HepG2 (cell line): ENCODE measurements around the gene RPUSD3. TPM values are rescaled to one million over a fixed set of nuclear protein-coding genes. Genes with fewer than 3 reads are reported as not detected.

Experiments
- ASH2L ChIP-seq: fragments of 300-600, 200-600 bp; sonication (generic); IDR thresholded peaks from 2 replicates; pipeline ENCODE4 v1.7.0; 2017; ENCODE audit warnings: low read depth, mild to moderate bottlenecking, moderate library complexity, mixed read lengths, low read length; ENCODE audit not compliant: insufficient read length
- CHD4 ChIP-seq: fragments of 200-600 bp; sonication (generic); IDR thresholded peaks from 2 replicates; pipeline ENCODE4 v1.7.0; 2017; ENCODE audit warnings: mild to moderate bottlenecking, low read length, borderline replicate concordance
- GPBP1L1 ChIP-seq: sonication (generic); formaldehyde crosslinking; IDR thresholded peaks from 2 replicates; pipeline ENCODE4 v1.5.0; 2020; ENCODE audit warnings: mild to moderate bottlenecking, missing genetic modification reagents
- PITX1 ChIP-seq: sonication (generic); formaldehyde crosslinking; IDR thresholded peaks from 2 replicates; pipeline ENCODE4 v1.5.1; 2020; ENCODE audit warnings: mild to moderate bottlenecking, missing genetic modification reagents
- PREB ChIP-seq: sonication (generic); formaldehyde crosslinking; IDR thresholded peaks from 2 replicates; pipeline ENCODE4 v1.4.0; 2020; ENCODE audit warnings: missing genetic modification reagents
- RFX1 ChIP-seq: fragments of 450-650 bp; IDR thresholded peaks from 2 replicates; pipeline ENCODE4 v1.6.1; 2017
- SIX1 ChIP-seq: sonication (generic); formaldehyde crosslinking; IDR thresholded peaks from 2 replicates; pipeline ENCODE4 v1.4.0; 2020; ENCODE audit warnings: missing genetic modification reagents, borderline replicate concordance
- SOX13 ChIP-seq, 3 experiments: fragments of 450-650 bp in 1 of 3; sonication (generic) in 1 of 3; formaldehyde crosslinking in 1 of 3; IDR thresholded peaks in 2 of 3; conservative IDR thresholded peaks in 1 of 3; 2 replicates each; pipeline versions ENCODE4 v1.5.0 to v1.6.1; 2016 to 2020; ENCODE audit warnings: antibody characterized with exemption in 1 of 3, mild to moderate bottlenecking in 1 of 3, missing compliant biosample characterization in 1 of 3, missing genetic modification reagents in 1 of 3, moderate library complexity in 1 of 3
- TBL1XR1 ChIP-seq: fragments of 150-350 bp; IDR thresholded peaks from 2 replicates; pipeline ENCODE4 v1.6.1; 2014; ENCODE audit warnings: borderline replicate concordance, low read length; ENCODE audit not compliant: partially characterized antibody
- TEAD2 ChIP-seq: sonication (generic); formaldehyde crosslinking; IDR thresholded peaks from 2 replicates; pipeline ENCODE4 v1.9.0; 2021; ENCODE audit warnings: missing genetic modification reagents
- TSC22D2 ChIP-seq: sonication (generic); formaldehyde crosslinking; IDR thresholded peaks from 2 replicates; pipeline ENCODE4 v1.5.1; 2020; ENCODE audit warnings: missing genetic modification reagents, mild to moderate bottlenecking, borderline replicate concordance
- ZFP62 ChIP-seq: sonication (generic); formaldehyde crosslinking; IDR thresholded peaks from 2 replicates; pipeline ENCODE4 v1.4.0; 2020; ENCODE audit warnings: missing genetic modification reagents
- ZIK1 ChIP-seq: sonication (generic); formaldehyde crosslinking; IDR thresholded peaks from 2 replicates; pipeline ENCODE4 v1.5.0; 2020; ENCODE audit warnings: mild to moderate bottlenecking, low read depth, missing genetic modification reagents, borderline replicate concordance
- ZNF740 ChIP-seq: sonication (generic); formaldehyde crosslinking; IDR thresholded peaks from 2 replicates; pipeline ENCODE4 v1.4.0; 2020; ENCODE audit warnings: missing genetic modification reagents
- polyA plus RNA-seq, 8 experiments: library from polyadenylated mRNA; depleted of rRNA in 3 of 8; stranded (reverse) in 7 of 8; unstranded in 1 of 8; fragments of >200 nt; fragmentation: Illumina TruSeq in 4 of 8; extraction: Trizol in 4 of 8; gene quantifications; 2 replicates each; pipeline versions ENCODE4 v1.2.1 to v1.2.3, GENCODE V29; 2011 to 2016; ENCODE audit warnings: low read depth in 4 of 8, missing spikeins in 1 of 8, mixed read lengths in 1 of 8; ENCODE audit not compliant: insufficient read depth in 1 of 8
- total RNA-seq, 5 experiments: library from RNA; depleted of rRNA; stranded (reverse); fragments of >200 nt; fragmentation: Illumina TruSeq; extraction: Trizol; gene quantifications; 2 replicates each; pipeline ENCODE4 v1.2.3, GENCODE V29; 2016; ENCODE audit warnings: low read depth in 1 of 5
- TF ChIP-seq, protein P1 (sequence below): sonication (generic); formaldehyde crosslinking; IDR thresholded peaks from 2 replicates; pipeline ENCODE4 v1.8.1; 2023; ENCODE audit warnings: missing genetic modification reagents, mild to moderate bottlenecking, borderline replicate concordance
- TF ChIP-seq, protein P2 (sequence below): sonication (generic); formaldehyde crosslinking; IDR thresholded peaks from 2 replicates; pipeline ENCODE4 v1.5.0; 2020; ENCODE audit warnings: missing genetic modification reagents, mild to moderate bottlenecking, borderline replicate concordance
- TF ChIP-seq, protein P3 (sequence below): sonication (generic); formaldehyde crosslinking; IDR thresholded peaks from 2 replicates; pipeline ENCODE4 v1.9.0; 2022; ENCODE audit warnings: missing genetic modification reagents, mild to moderate bottlenecking, borderline replicate concordance
- TF ChIP-seq, protein P4 (sequence below): sonication (generic); formaldehyde crosslinking; IDR thresholded peaks from 2 replicates; pipeline ENCODE4 v1.9.0; 2022; ENCODE audit warnings: low read depth, missing genetic modification reagents

Gene RPUSD3
- total and polyA plus RNA-seq, 2 of the 13 experiments (the other 11 are each of a cell fraction or from before 2014, with no cell fraction given), result 32.1 to 48.7 TPM

DNA sequence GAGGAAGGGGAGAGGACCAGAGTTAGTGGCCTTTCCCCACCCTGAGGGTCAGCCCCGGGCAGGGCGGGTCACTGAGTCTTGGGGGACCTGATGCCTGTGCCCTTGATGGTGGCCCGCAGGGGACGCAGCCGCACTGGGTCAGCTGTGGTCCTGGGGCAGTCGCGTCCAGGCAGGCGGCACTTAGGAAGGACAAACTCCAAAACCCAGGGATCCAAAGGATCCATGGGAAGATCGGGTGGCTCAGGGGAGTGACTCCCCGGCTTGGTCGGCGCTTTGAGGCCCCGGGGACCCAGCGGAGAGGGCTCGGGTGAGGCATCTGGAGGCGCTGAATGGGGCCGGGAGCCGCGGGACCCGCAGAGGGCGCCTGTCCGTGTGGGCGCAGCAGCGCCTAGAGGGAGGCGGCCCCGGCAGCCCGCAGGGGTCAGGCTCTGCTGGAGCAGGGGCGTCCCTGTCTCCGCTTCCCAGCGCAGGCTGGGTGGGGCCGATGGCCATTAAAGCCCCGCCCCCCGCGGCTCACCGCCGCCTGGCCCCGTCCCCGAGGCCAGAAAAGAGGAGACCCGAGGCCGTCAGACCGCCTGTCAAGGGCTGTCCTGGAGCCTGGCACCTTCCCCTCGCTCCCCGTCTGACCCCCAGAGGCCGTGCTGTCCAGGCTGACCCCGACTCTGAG lies 18.7 kb upstream of the RPUSD3 start (continued):
- peak; percentile 23 for TF ChIP-seq ASH2L
- TF ChIP-seq PREB, result no peak
- no peak for TF ChIP-seq CHD4
- TF ChIP-seq, protein P1, sequence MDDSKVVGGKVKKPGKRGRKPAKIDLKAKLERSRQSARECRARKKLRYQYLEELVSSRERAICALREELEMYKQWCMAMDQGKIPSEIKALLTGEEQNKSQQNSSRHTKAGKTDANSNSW (CRISPR knock-in tag), result no peak
- TF ChIP-seq TSC22D2 (CRISPR knock-in tag), result no peak
- no peak for TF ChIP-seq TBL1XR1
- no peak for TF ChIP-seq TEAD2 (CRISPR knock-in tag)
- TF ChIP-seq, protein P2, sequence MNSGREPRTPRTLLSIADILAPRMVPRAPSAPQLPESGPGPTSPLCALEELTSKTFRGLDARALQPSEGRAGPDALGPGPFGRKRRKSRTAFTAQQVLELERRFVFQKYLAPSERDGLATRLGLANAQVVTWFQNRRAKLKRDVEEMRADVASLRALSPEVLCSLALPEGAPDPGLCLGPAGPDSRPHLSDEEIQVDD (CRISPR knock-in tag), result no peak
- TF ChIP-seq, protein P3, sequence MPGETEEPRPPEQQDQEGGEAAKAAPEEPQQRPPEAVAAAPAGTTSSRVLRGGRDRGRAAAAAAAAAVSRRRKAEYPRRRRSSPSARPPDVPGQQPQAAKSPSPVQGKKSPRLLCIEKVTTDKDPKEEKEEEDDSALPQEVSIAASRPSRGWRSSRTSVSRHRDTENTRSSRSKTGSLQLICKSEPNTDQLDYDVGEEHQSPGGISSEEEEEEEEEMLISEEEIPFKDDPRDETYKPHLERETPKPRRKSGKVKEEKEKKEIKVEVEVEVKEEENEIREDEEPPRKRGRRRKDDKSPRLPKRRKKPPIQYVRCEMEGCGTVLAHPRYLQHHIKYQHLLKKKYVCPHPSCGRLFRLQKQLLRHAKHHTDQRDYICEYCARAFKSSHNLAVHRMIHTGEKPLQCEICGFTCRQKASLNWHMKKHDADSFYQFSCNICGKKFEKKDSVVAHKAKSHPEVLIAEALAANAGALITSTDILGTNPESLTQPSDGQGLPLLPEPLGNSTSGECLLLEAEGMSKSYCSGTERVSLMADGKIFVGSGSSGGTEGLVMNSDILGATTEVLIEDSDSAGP (CRISPR knock-in tag), result peak; percentile 65; the same call in 1 of the 2 replicates
- no peak for TF ChIP-seq ZFP62 (CRISPR knock-in tag)
- peak; percentile 55; the same call in 1 of the 2 replicates for TF ChIP-seq PITX1
- TF ChIP-seq, protein P4, sequence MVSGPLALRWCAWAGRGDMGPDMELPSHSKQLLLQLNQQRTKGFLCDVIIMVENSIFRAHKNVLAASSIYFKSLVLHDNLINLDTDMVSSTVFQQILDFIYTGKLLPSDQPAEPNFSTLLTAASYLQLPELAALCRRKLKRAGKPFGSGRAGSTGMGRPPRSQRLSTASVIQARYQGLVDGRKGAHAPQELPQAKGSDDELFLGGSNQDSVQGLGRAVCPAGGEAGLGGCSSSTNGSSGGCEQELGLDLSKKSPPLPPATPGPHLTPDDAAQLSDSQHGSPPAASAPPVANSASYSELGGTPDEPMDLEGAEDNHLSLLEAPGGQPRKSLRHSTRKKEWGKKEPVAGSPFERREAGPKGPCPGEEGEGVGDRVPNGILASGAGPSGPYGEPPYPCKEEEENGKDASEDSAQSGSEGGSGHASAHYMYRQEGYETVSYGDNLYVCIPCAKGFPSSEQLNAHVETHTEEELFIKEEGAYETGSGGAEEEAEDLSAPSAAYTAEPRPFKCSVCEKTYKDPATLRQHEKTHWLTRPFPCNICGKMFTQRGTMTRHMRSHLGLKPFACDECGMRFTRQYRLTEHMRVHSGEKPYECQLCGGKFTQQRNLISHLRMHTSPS (CRISPR knock-in tag), result no peak
- 0 out of 2 replicates have a peak, but pooled peaks have one; percentile 32 for TF ChIP-seq ZNF740 (CRISPR knock-in tag)
- 0 out of 2 replicates have a peak, but pooled peaks have one; percentile 36 for TF ChIP-seq ZIK1 (CRISPR knock-in tag)
- TF ChIP-seq SIX1, result no peak
- TF ChIP-seq RFX1, result no peak
- TF ChIP-seq SOX13 (IDR thresholded peaks at IDR 0.05), result no peak
- TF ChIP-seq SOX13 (CRISPR knock-in tag; conservative IDR thresholded peaks at IDR 0.05 in 1 of 2, IDR thresholded peaks at IDR 0.05 in 1 of 2), result peak in 1 of 2 experiments; percentile 40; a peak in 1 of 4 replicates
- TF ChIP-seq GPBP1L1 (CRISPR knock-in tag), result no peak
